Endothelial cell of umbilical vein (primary cell): Measurements from ENCODE around the gene PGR.

Experiments used
- EZH2 ChIP-seq: IDR thresholded peaks from 2 replicates; pipeline ENCODE4 v1.6.1; 2012; ENCODE audit warnings: borderline replicate concordance, low read depth, mild to moderate bottlenecking, moderate library complexity, low read length, inconsistent platforms; ENCODE audit not compliant: severe bottlenecking
- FOS ChIP-seq: IDR thresholded peaks from 2 replicates; pipeline ENCODE4 v1.6.1; 2011; ENCODE audit warnings: mild to moderate bottlenecking, low read length, moderate library complexity, borderline replicate concordance; ENCODE audit not compliant: insufficient read depth
- GATA2 ChIP-seq: IDR thresholded peaks from 2 replicates; pipeline ENCODE4 v1.7.0; 2011; ENCODE audit warnings: low read depth, mild to moderate bottlenecking, moderate library complexity, mixed read lengths, low read length; ENCODE audit not compliant: insufficient read length, insufficient read depth
- JUN ChIP-seq: IDR thresholded peaks from 2 replicates; pipeline ENCODE4 v1.6.1; 2011; ENCODE audit warnings: borderline replicate concordance, low read depth; ENCODE audit not compliant: insufficient read length, insufficient read depth
- MYC ChIP-seq: IDR thresholded peaks from one replicate; pipeline ENCODE4 v1.6.1; 2011; ENCODE audit warnings: mild to moderate bottlenecking, low read depth, low read length
- POLR2A ChIP-seq: IDR thresholded peaks from 2 replicates; pipeline ENCODE4 v1.6.1; 2012; ENCODE audit warnings: low read depth, mild to moderate bottlenecking, control low read depth, low read length
- POLR2AphosphoS5 ChIP-seq: IDR thresholded peaks from 2 replicates; pipeline ENCODE4 v1.6.1; 2012; ENCODE audit warnings: low read depth, mild to moderate bottlenecking, control low read depth, low read length, moderate library complexity; ENCODE audit not compliant: insufficient read depth
- TF ChIP-seq, protein P1 (sequence below), 2 donors: IDR thresholded peaks; 1 replicate in 1 of 2; 2 replicates in 1 of 2; pipeline ENCODE4 v1.5.1; 2011; ENCODE audit warnings: low read length in 2 of 2, mild to moderate bottlenecking in 2 of 2, moderate library complexity in 2 of 2, control low read depth in 1 of 2, inconsistent platforms in 1 of 2, low read depth in 1 of 2; ENCODE audit not compliant: insufficient read depth in 1 of 2; ENCODE audit errors: extremely low read depth in 1 of 2
- TF ChIP-seq, protein P2 (sequence below): IDR thresholded peaks from 2 replicates; pipeline ENCODE4 v1.6.1; 2011; ENCODE audit not compliant: insufficient read depth, insufficient read length

DNA sequence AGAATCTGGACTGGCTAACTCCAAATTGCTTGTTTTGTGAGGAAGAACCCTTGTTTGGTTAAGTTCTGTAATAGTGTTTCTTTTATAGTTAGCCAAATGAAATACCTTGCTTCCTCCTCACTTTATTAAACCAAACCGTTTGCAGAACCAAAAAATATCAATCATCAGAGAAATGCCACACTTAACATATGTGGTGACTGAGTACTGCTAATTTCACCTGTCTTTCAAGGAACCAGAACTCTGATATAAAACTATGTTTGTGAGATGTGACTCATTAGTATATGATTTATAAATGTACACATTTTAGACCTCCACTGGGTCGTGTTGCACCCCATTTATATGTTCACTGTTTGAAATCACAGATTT is 119.9 kb downstream of the PGR start:
- TF ChIP-seq, protein P1, sequence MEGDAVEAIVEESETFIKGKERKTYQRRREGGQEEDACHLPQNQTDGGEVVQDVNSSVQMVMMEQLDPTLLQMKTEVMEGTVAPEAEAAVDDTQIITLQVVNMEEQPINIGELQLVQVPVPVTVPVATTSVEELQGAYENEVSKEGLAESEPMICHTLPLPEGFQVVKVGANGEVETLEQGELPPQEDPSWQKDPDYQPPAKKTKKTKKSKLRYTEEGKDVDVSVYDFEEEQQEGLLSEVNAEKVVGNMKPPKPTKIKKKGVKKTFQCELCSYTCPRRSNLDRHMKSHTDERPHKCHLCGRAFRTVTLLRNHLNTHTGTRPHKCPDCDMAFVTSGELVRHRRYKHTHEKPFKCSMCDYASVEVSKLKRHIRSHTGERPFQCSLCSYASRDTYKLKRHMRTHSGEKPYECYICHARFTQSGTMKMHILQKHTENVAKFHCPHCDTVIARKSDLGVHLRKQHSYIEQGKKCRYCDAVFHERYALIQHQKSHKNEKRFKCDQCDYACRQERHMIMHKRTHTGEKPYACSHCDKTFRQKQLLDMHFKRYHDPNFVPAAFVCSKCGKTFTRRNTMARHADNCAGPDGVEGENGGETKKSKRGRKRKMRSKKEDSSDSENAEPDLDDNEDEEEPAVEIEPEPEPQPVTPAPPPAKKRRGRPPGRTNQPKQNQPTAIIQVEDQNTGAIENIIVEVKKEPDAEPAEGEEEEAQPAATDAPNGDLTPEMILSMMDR (IDR thresholded peaks at IDR 0.05; ENCODE audit: extremely low read depth in 1 of 2, insufficient read depth in 1 of 2, low read depth in 1 of 2, low read length in 2 of 2), result no peak
- TF ChIP-seq POLR2A (no peak), EZH2 (no peak), MYC (no peak), POLR2AphosphoS5 (no peak), FOS (no peak), JUN (no peak), GATA2 (no peak)
- TF ChIP-seq, protein P2, sequence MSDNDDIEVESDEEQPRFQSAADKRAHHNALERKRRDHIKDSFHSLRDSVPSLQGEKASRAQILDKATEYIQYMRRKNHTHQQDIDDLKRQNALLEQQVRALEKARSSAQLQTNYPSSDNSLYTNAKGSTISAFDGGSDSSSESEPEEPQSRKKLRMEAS, result no peak
